Activated CD4-positive, alpha-beta memory T cell treated with anti-CD3 and anti-CD28 coated beads, Interleukin-2, amount 10 ng/mL, durations not matched to agents 7 days and 5 days (primary cell): ENCODE results near the gene GADD45A. TPM values are rescaled to one million over a fixed set of nuclear protein-coding genes. Genes with fewer than 3 reads are reported as not detected.

ENCODE experiments used
- CTCF ChIA-PET: fragments of 350-600 bp; sonication (Branson Sonifier 250); formaldehyde crosslinking; loops from one replicate; lab custom pipeline; 2021; ENCODE audit warnings: antibody characterized with exemption, inconsistent platforms; lab: Charles Lee
- POLR2A ChIA-PET: fragments of 350-600 bp; sonication (Branson Sonifier 250); formaldehyde crosslinking; loops from one replicate; lab custom pipeline; 2021; ENCODE audit warnings: antibody characterized with exemption; lab: Charles Lee
- DNase-seq: peaks from one replicate; pipeline ENCODE4 v3.0.0-alpha.2; 2020
- H3K27ac Mint-ChIP-seq: one replicate; pipeline ENCODE4 v1.8.0; 2021; ENCODE audit warnings: mild to moderate bottlenecking, mixed read lengths
- H3K27me3 Mint-ChIP-seq: one replicate; pipeline ENCODE4 v1.8.0; 2021; ENCODE audit warnings: mixed read lengths
- H3K36me3 Mint-ChIP-seq: one replicate; pipeline ENCODE4 v1.8.0; 2021; ENCODE audit warnings: low read depth, mixed read lengths
- H3K4me1 Mint-ChIP-seq: one replicate; pipeline ENCODE4 v1.8.0; 2021; ENCODE audit warnings: mixed read lengths
- H3K4me3 Mint-ChIP-seq: one replicate; pipeline ENCODE4 v1.8.0; 2021; ENCODE audit warnings: mild to moderate bottlenecking, mixed read lengths
- H3K9me3 Mint-ChIP-seq: one replicate; pipeline ENCODE4 v1.8.0; 2021; ENCODE audit warnings: mixed read lengths
- total RNA-seq, 2 experiments: library from RNA; stranded (reverse); gene quantifications; one replicate each; pipeline ENCODE4 v1.2.3, GENCODE V29; 2021

Gene GADD45A
- total RNA-seq, 2 experiments from 2014 or later: 29.5 to 30.7 TPM

DNA sequence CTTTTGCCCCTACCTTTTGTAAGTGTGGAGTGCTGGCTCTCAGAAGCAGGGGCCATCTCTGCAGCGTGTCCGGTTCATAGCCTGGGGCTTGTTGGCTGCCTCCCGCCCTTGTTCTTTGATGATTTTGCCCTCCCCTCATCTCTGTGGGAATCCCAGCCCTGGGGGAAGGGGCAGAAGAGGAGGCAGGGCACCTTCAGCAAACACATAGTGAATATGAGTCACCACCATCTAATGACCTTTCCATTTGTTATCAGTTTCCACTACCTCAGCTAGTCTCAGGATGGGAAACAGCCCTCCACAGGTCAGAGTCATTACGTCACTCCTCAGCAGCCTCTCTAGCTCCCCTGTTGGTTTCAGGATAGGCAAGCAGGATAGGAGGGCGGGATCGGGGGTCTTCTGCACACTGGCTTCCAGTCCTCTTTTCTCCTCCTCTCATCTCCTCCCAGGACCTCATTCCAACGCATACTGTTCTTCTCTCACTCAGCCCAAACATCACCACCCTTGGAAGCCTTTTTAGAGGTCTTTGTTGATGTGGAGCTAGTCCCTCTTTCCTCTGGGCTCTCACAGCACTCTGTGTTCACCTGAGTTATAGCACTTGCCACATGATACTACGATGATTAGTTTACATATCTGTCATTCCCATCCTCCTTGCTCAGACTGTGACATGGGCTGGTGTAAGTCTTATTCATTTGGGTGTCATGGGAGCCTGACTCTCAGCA, 15.8 kb downstream of the GADD45A start:
- Mint-ChIP-seq H3K27ac (no peak overlapping the region), H3K27me3 (peaks cover 1% of the 10 kb centered on the region), H3K9me3 (no peaks in the 10 kb centered on the region), H3K36me3 (no peaks in the 10 kb centered on the region), H3K4me3 (no peak overlapping the region), H3K4me1 (peaks cover 2% of the 10 kb centered on the region)
- POLR2A ChIA-PET: no interaction called here
- DNase-seq: no peak
- CTCF ChIA-PET: interaction anchor here (1.0 to 3.6 kb wide), 2 partner anchors 60 to 66 kb away, joined by 3 to 11 read pairs; no protein-coding TSS in a partner anchor

DNA sequence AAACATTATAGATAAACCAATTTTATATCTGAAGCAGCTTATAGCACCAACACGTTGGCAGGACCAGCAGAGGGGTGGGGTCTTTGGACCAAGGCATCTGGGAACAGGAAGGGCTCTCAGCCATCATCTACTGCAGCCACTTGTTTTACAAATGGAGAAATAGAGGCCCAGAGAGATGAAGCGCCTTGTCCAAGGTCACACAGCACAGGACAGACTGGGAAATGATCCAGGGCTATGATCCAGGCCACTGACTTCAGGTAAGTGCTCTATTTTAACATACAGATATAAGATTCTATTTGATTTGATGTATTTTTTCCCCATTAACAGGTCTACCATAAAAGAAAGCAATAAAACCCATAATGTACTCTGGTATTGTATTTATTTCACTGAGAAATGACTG, 16.9 kb downstream of the GADD45A start:
- ChIA-PET POLR2A (no interaction called here), CTCF (interaction anchor here (3.6 kb wide), 1 partner anchor 59 kb away, joined by 11 read pairs; no protein-coding TSS in a partner anchor)
- Mint-ChIP-seq H3K36me3 (no peaks in the 10 kb centered on the region), H3K27ac (no peak overlapping the region), H3K27me3 (peaks cover 5% of the 10 kb centered on the region), H3K4me3 (no peak overlapping the region), H3K4me1 (peaks cover 2% of the 10 kb centered on the region), H3K9me3 (no peaks in the 10 kb centered on the region)
- DNase-seq: no peak

DNA sequence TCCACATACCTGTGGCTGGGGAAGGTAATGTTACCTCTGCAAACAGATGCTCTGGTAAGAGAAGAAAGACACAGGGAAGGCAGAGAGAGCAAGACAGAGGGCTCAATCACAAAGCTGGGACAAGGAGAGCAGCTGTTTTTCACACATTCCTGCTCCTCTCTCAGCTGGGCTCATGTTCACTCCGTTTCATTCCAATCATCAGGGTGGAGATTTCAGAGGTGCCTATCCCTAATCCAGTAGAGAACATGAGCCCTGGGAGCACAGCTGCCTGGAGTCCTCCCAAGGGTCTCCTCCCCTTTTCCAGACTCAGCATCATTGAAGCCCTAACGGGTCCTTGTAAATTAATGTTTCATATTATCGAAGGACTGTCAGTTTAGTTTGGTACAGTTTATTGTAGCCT, 19.4 kb downstream of the GADD45A start:
- CTCF ChIA-PET: interaction anchor here (3.6 kb wide), 1 partner anchor 57 kb away, joined by 11 read pairs; no protein-coding TSS in a partner anchor
- no peaks in the 10 kb centered on the region for H3K9me3 Mint-ChIP-seq
- no peak for DNase-seq
- no peak overlapping the region for H3K4me3 Mint-ChIP-seq
- no peaks in the 10 kb centered on the region for H3K36me3 Mint-ChIP-seq
- H3K4me1 Mint-ChIP-seq: peaks cover 2% of the 10 kb centered on the region
- no peak overlapping the region for H3K27ac Mint-ChIP-seq
- POLR2A ChIA-PET: interaction anchor here (1.2 kb wide), 1 partner anchor 19 kb away, joined by 6 read pairs; the partner anchor contains the start of gene GADD45A
- peaks cover 5% of the 10 kb centered on the region for H3K27me3 Mint-ChIP-seq

DNA sequence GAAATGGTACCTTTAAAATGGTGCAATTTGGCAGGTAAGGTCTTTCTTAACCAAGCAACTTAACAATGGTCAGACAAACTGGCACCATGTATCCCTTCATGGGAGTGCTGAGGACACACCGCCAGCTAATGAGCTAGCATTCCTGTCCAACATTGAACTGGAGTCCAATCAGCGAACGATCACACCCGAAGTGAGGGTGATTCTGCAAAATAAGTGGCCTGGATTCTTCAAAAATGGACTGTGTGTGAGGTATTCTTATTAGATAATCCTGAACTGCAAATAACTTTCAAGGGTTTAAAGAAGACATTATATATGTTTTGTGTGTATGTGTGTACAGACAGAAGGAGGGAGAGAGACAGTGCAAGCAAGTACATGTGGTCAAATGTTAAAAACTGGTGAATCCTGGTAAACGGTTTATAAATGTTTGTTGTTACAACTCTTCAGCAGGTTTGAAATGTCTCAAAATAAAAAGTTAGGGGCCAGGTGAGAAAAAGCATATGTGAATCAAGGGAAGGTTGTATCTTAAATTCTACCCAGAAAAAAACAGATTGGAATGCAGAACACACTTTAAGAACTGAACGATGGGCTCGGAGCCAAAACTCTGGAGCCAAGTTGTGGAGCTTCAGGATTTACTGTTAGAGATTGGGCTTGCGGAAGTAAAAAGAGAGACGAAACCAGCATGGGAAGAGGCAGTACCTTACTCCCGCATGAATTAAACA, 20.9 kb downstream of the GADD45A start:
- Mint-ChIP-seq H3K4me3 (no peak overlapping the region), H3K27me3 (peaks cover 5% of the 10 kb centered on the region), H3K9me3 (no peaks in the 10 kb centered on the region), H3K36me3 (no peaks in the 10 kb centered on the region), H3K4me1 (no peaks in the 10 kb centered on the region), H3K27ac (no peak overlapping the region)
- ChIA-PET CTCF (no interaction called here), POLR2A (no interaction called here)
- no peak for DNase-seq

DNA sequence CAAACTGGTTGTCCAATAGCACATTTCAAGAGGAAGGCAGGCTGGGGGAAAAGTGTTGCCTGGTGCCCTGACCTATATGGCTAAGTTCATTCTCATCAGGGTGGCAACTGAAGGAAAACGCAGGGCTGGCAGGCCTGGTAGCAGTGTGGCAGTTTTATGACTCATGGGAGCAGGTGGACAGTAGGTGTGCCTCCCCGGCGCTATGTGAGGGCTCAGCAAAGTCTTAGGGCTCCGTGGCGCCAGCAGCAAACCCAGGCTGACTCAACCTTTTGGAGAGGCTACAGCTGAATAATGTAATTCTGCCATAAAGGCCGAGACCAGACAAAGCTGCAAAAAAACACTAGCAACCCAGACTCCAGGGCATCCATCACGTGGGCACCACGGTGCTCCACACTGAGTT, 23.6 kb downstream of the GADD45A start:
- H3K27ac Mint-ChIP-seq: no peak overlapping the region
- CTCF ChIA-PET: no interaction called here

DNA sequence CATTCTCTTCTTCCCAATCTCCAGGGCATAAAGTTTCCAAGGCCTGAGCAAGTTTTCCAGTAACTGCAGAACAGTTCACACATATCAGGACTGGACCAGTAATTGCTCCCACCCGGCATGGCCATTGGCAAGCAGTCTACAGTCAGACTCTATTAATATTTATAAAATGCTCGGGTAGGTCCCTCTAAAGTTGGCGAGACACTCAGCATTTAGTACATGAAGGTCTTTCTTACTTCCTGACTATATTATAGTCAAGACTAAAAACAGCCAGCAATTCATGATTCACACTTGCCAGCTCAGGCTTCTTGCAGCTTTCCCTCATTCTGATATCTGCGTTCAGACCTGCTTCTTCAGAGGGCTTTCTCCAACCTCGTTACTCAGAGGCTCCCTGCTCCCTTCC, 25.4 kb downstream of the GADD45A start:
- POLR2A ChIA-PET: no interaction called here
- Mint-ChIP-seq H3K9me3 (no peaks in the 10 kb centered on the region), H3K4me3 (no peak overlapping the region)

More for the DNA sequence above, 23.6 kb downstream of the GADD45A start:
- H3K27me3 Mint-ChIP-seq: peaks cover 5% of the 10 kb centered on the region
- H3K4me3 Mint-ChIP-seq: no peak overlapping the region
- no peak for DNase-seq
- H3K9me3 Mint-ChIP-seq: no peaks in the 10 kb centered on the region
- H3K4me1 Mint-ChIP-seq: peaks cover 2% of the 10 kb centered on the region
- POLR2A ChIA-PET: no interaction called here
- no peaks in the 10 kb centered on the region for H3K36me3 Mint-ChIP-seq

DNA sequence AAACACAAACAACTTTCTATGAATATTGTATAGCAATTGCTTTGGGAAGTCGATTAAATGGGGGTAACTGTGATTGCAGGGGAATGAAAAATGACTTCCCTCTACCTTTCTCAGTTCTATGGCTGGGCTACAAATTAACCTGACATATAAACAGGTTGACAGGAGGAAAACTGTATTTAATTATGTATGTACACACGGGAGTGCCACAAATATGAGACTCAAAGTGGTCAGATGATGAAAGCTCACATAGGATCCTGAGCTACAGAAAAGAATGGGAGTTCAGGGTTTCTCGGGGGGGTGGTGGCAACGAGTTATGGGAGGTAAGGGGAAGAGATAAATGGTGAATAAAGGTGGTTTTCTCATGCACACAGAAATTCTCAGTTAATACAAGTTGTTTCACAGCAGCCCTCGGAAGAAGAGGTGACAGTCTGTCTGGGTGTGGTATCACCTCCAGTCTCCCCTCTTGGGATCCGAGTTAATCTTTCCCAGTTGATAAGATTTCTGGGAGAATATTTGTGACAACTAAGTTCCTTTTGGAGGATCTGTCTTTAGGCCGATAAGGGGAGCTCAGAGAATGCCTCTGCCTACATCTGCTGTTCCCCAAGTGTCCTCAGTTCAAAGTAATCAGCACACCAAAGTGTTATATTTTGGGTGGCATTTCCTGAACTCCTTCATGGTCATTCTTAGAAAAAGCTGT, 26.3 kb downstream of the GADD45A start:
- ChIA-PET POLR2A (no interaction called here), CTCF (interaction anchor here (1.2 kb wide), 1 partner anchor 49 kb away, joined by 7 read pairs; no protein-coding TSS in a partner anchor)
- Mint-ChIP-seq H3K4me3 (no peak overlapping the region), H3K27me3 (no peaks in the 10 kb centered on the region), H3K36me3 (no peaks in the 10 kb centered on the region), H3K27ac (no peak overlapping the region), H3K4me1 (peaks cover 2% of the 10 kb centered on the region), H3K9me3 (no peaks in the 10 kb centered on the region)
- no peak for DNase-seq

More for the DNA sequence above, 25.4 kb downstream of the GADD45A start:
- CTCF ChIA-PET: no interaction called here
- Mint-ChIP-seq H3K27ac (no peak overlapping the region), H3K36me3 (no peaks in the 10 kb centered on the region), H3K4me1 (peaks cover 2% of the 10 kb centered on the region), H3K27me3 (peaks cover 5% of the 10 kb centered on the region)
- no peak for DNase-seq

DNA sequence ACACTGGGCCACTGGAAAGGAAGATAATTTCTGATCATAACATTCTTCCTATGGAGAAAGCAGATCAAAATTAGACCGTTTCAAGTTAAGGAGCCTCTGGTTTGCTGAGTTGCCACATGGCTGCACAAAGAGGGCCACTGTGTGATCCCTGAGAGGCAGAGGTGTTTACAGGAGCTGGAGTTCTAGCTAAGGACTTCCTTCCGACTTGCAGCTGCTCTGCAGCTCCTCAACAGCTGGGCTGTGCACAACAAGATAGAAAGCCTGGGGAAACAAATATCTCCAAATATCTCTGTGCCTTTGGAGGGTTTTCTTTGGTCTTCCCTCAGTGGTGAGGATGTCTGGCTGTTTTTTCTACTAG, 26.8 kb downstream of the GADD45A start:
- no peaks in the 10 kb centered on the region for H3K27me3 Mint-ChIP-seq
- no peaks in the 10 kb centered on the region for H3K36me3 Mint-ChIP-seq
- CTCF ChIA-PET: interaction anchor here (1.2 kb wide), 1 partner anchor 48 kb away, joined by 7 read pairs; no protein-coding TSS in a partner anchor
- no peaks in the 10 kb centered on the region for H3K9me3 Mint-ChIP-seq
- no peak overlapping the region for H3K27ac Mint-ChIP-seq
- DNase-seq: no peak
- POLR2A ChIA-PET: no interaction called here
- H3K4me1 Mint-ChIP-seq: peaks cover 2% of the 10 kb centered on the region
- no peak overlapping the region for H3K4me3 Mint-ChIP-seq

DNA sequence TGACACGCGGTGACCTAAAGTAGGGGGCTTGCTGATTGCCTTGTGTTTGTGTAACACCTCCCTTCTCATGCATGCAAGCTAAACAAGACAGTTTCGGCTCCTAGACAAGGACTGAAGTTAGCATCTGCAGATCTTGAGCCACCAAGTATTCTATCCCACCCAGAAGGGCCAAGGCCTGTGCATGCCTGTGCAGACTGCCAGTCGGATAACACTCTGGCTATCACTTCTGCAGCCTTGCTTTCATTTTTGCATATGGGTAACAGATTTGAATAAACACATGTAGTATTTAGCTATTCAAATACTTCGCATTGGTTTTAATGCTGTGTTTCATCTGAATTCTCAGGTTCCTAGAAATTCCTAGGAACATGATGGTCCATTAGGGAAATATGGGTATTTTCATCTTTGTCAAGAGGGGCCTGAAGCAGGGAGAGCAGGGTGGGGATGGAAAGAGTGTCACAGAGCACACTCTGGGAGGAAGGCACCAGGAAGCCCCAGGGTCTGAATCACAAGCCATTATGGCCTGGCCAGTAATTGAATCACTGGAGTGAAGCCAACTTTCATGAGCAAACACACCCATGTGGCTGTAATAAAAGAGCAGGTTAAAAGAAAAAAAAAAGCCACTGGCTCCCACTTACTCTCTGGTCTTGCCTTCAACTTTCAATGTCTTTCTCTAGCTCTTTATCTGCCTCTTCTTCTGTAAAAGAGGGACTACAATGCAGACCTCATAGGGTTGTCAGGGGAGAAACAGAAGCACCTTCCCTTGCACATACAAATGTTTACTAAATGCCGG, 28.3 kb downstream of the GADD45A start:
- Mint-ChIP-seq H3K27me3 (no peaks in the 10 kb centered on the region), H3K27ac (no peak overlapping the region), H3K4me1 (peaks cover 2% of the 10 kb centered on the region), H3K4me3 (no peak overlapping the region), H3K9me3 (no peaks in the 10 kb centered on the region), H3K36me3 (no peaks in the 10 kb centered on the region)
- ChIA-PET CTCF (no interaction called here), POLR2A (no interaction called here)
- DNase-seq: no peak

DNA sequence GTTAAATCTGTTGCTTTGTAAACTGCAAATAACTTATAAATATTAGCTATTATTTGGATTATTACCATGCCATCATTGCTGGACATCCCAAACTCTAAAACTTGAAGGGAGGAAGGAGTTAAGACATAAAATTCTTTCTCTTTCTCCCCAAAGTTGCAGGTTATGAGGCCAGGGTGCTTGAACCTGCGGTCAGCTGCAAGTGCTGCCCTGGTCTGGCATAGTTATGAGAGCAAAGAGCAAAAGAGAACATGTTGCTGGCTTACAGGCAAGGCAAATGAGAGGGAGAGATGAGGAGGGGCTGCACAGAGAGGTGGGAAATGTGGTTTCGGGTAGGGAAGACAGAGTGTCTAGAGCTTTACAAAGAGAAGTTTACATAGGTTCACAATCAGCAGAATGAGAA, 30.8 kb downstream of the GADD45A start:
- H3K27me3 Mint-ChIP-seq: no peaks in the 10 kb centered on the region
- no peak overlapping the region for H3K27ac Mint-ChIP-seq
- H3K4me1 Mint-ChIP-seq: peaks cover 2% of the 10 kb centered on the region
- no peak overlapping the region for H3K4me3 Mint-ChIP-seq
- ChIA-PET CTCF (no interaction called here), POLR2A (no interaction called here)
- H3K36me3 Mint-ChIP-seq: no peaks in the 10 kb centered on the region
- no peaks in the 10 kb centered on the region for H3K9me3 Mint-ChIP-seq
- no peak for DNase-seq

DNA sequence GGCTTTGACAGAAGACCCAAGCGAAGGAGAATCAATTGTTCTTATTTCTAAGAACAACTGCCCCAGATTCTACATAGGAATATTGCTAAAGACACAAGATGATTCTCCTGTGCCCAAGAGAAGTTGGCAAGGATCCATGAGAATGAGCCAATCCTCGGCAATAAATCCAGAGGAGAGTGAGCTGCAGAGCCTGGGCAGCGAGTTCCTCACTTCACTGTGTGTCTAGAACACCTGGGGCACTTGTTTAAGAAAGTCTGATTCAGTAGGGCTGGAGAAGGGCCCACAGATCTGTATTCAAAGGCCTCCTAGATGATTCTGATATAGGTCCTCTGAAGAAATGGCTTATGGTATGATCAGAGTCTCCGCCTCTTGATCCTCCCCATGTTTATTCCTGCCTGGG, 31.8 kb downstream of the GADD45A start:
- POLR2A ChIA-PET: no interaction called here
- H3K27me3 Mint-ChIP-seq: no peaks in the 10 kb centered on the region
- H3K36me3 Mint-ChIP-seq: no peaks in the 10 kb centered on the region
- CTCF ChIA-PET: no interaction called here
- H3K27ac Mint-ChIP-seq: no peak overlapping the region
- no peaks in the 10 kb centered on the region for H3K4me1 Mint-ChIP-seq
- no peak for DNase-seq
- H3K4me3 Mint-ChIP-seq: no peak overlapping the region
- H3K9me3 Mint-ChIP-seq: no peaks in the 10 kb centered on the region

DNA sequence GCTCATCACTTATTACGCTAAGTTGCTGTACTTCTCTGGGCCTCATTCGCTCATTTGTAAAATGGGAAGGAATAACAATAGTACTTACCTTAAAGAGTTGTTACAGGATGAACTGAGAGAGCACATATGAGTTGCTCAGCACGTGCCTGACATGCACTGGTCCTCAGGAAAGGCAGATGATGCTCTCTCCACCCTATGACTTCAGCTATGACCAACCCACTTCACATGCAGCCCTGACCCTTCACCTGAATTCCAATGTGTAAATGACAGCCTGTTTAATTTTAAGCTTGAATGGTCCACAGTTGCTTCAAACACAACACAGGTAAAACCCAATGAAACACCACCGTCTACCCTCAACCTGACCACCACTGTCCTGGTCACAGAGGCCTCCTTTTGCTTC, 32.9 kb downstream of the GADD45A start:
- Mint-ChIP-seq H3K4me1 (no peaks in the 10 kb centered on the region), H3K9me3 (no peaks in the 10 kb centered on the region), H3K36me3 (no peaks in the 10 kb centered on the region), H3K27me3 (no peaks in the 10 kb centered on the region), H3K27ac (no peak overlapping the region), H3K4me3 (no peak overlapping the region)
- ChIA-PET CTCF (no interaction called here), POLR2A (no interaction called here)
- DNase-seq: no peak
